ENCODE measurements around the gene EOGT.

- TF ChIP-seq, protein P1, sequence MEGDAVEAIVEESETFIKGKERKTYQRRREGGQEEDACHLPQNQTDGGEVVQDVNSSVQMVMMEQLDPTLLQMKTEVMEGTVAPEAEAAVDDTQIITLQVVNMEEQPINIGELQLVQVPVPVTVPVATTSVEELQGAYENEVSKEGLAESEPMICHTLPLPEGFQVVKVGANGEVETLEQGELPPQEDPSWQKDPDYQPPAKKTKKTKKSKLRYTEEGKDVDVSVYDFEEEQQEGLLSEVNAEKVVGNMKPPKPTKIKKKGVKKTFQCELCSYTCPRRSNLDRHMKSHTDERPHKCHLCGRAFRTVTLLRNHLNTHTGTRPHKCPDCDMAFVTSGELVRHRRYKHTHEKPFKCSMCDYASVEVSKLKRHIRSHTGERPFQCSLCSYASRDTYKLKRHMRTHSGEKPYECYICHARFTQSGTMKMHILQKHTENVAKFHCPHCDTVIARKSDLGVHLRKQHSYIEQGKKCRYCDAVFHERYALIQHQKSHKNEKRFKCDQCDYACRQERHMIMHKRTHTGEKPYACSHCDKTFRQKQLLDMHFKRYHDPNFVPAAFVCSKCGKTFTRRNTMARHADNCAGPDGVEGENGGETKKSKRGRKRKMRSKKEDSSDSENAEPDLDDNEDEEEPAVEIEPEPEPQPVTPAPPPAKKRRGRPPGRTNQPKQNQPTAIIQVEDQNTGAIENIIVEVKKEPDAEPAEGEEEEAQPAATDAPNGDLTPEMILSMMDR (conservative IDR thresholded peaks at IDR 0.05 in 1 of 2, IDR thresholded peaks at IDR 0.05 in 1 of 2; ENCODE audit: extremely low read depth in 1 of 2, insufficient read depth in 1 of 2, low read depth in 1 of 2, low read length in 2 of 2), result no peak
- no peak for TF ChIP-seq EZH2 (IDR thresholded peaks at IDR 0.05; ENCODE audit: borderline replicate concordance, low read length)
Measured at GRCh38 chr3:68935778-68936177, 77.7 kb downstream of the EOGT start.

Measured in mammary epithelial cell (primary cell).